PC-9 (cell line): ENCODE measurements around the gene RASSF3. TPM values are rescaled to one million over a fixed set of nuclear protein-coding genes. Genes with fewer than 3 reads are reported as not detected.

Experiments
- BruUV-seq: library from RNA; stranded (reverse); fragments of 400-500 nt; replicated peaks from 2 replicates; lab custom pipeline; 2021; lab: Mats Ljungman, UMichigan
- CTCF ChIA-PET: fragments of 300-600 bp; sonication (Branson Sonifier 250); formaldehyde crosslinking; loops from one replicate; lab custom pipeline; 2022; ENCODE audit warnings: antibody characterized with exemption; lab: Charles Lee
- POLR2A ChIA-PET: fragments of 300-600 bp; sonication (Branson Sonifier 250); formaldehyde crosslinking; loops from one replicate; lab custom pipeline; 2022; ENCODE audit warnings: antibody characterized with exemption; ENCODE audit not compliant: unreplicated experiment; lab: Charles Lee
- DNase-seq, 2 experiments: peaks; one replicate each; pipeline versions ENCODE4 v3.0.0 to v3.0.0-alpha.2; 2015 to 2022; ENCODE audit warnings: mixed read lengths in 1 of 2
- H2AFZ ChIP-seq: fragments of 200-600 bp; sonication (generic); 2 replicates; pipeline ENCODE4 v1.8.1; 2017; ENCODE audit warnings: antibody characterized with exemption
- H3F3A ChIP-seq: fragments of 200-600 bp; sonication (generic); 2 replicates; pipeline ENCODE4 v1.8.1; 2017; ENCODE audit warnings: antibody characterized with exemption, mild to moderate bottlenecking, low read depth; ENCODE audit not compliant: insufficient read depth
- H3K27ac ChIP-seq: fragments of 200-600 bp; sonication (generic); 2 replicates; pipeline ENCODE4 v1.6.1; 2016; ENCODE audit warnings: mixed run types
- H3K27me3 ChIP-seq: fragments of 200-600 bp; sonication (generic); 2 replicates; pipeline ENCODE4 v1.6.1; 2016; ENCODE audit warnings: low read depth, mixed run types; ENCODE audit not compliant: insufficient read depth
- H3K36me3 ChIP-seq: fragments of 200-600 bp; sonication (generic); 2 replicates; pipeline ENCODE4 v1.6.1; 2016; ENCODE audit warnings: low read depth, mixed run types
- H3K4me1 ChIP-seq: fragments of 200-600 bp; sonication (generic); replicated peaks from 2 replicates; pipeline ENCODE4 v1.6.1; 2016; ENCODE audit warnings: mixed run types; ENCODE audit not compliant: insufficient read depth
- H3K4me2 ChIP-seq: fragments of 200-600 bp; sonication (generic); 2 replicates; pipeline ENCODE4 v1.6.1; 2017; ENCODE audit warnings: mixed run types
- H3K4me3 ChIP-seq: fragments of 200-600 bp; sonication (generic); 2 replicates; pipeline ENCODE4 v1.6.1; 2016; ENCODE audit warnings: mixed run types
- H3K79me2 ChIP-seq: fragments of 200-600 bp; sonication (generic); 2 replicates; pipeline ENCODE4 v1.6.1; 2017; ENCODE audit warnings: low read depth, mixed run types
- H3K9me2 ChIP-seq: fragments of 200-600 bp; sonication (generic); 2 replicates; pipeline ENCODE4 v1.8.1; 2017; ENCODE audit warnings: mild to moderate bottlenecking; ENCODE audit not compliant: insufficient read depth
- H3K9me3 ChIP-seq: fragments of 200-600 bp; sonication (generic); 2 replicates; pipeline ENCODE4 v1.8.1; 2016; ENCODE audit warnings: low read depth; ENCODE audit not compliant: insufficient read depth
- H4K20me1 ChIP-seq: fragments of 200-600 bp; sonication (generic); 2 replicates; pipeline ENCODE4 v1.8.1; 2017; ENCODE audit not compliant: insufficient read depth
- CTCF ChIP-seq: fragments of 200-600 bp; sonication (generic); conservative IDR thresholded peaks from 2 replicates; pipeline ENCODE4 v1.6.1; 2017; ENCODE audit warnings: mixed run types, antibody characterized with exemption, mild to moderate bottlenecking, moderate library complexity
- EZH2 ChIP-seq: fragments of 200-600 bp; sonication (generic); IDR thresholded peaks from 2 replicates; pipeline ENCODE4 v1.8.0; 2017; ENCODE audit warnings: antibody characterized with exemption, low read depth
- intact Hi-C: fragments of 100-400 bp; cut with micrococcal nuclease; formaldehyde crosslinking; loops from one replicate; pipeline ENCODE4 v1.10.0; 2022; ENCODE audit not compliant: unreplicated experiment
- total RNA-seq: library from RNA; stranded (reverse); gene quantifications from 2 replicates; pipeline ENCODE4 v1.2.3, GENCODE V29; 2021

The RASSF3 gene
- total RNA-seq, 1 experiment from 2014 or later = 38.9 TPM

GRCh38 chr12:64568298-64568697 is 42.0 kb upstream of the RASSF3 start:
- Histone ChIP-seq H3K9me2 (no peaks in the 10 kb centered on the region), H3K27me3 (no peaks in the 10 kb centered on the region), H3K4me2 (no peak overlapping the region), H2AFZ (no peak overlapping the region), H4K20me1 (no peaks in the 10 kb centered on the region), H3K4me1 (peaks cover 9% of the 10 kb centered on the region), H3K9me3 (no peaks in the 10 kb centered on the region), H3K79me2 (no peaks in the 10 kb centered on the region), H3K27ac (no peak overlapping the region), H3K4me3 (no peak overlapping the region), H3F3A (no peaks in the 10 kb centered on the region; the same call in 1 of the 2 replicates), H3K36me3 (no peaks in the 10 kb centered on the region)
- intact Hi-C loops = no loop called here
- TF ChIP-seq EZH2 = no peak
- no peak for TF ChIP-seq CTCF
- POLR2A ChIA-PET = no interaction called here
- peak in 1 of 2 experiments; percentile 43 for DNase-seq
- no TSS peak for BruUV-seq
- CTCF ChIA-PET = interaction anchor here (0.6 to 0.7 kb wide), 2 partner anchors 58 to 188 kb away, joined by 4 read pairs; no protein-coding TSS in a partner anchor

- CTCF ChIA-PET = no interaction called here
- no TSS peak for BruUV-seq
- Histone ChIP-seq H3K27ac (no peak overlapping the region), H3K4me1 (peaks cover 9% of the 10 kb centered on the region), H3K36me3 (no peaks in the 10 kb centered on the region), H4K20me1 (no peaks in the 10 kb centered on the region), H3K9me3 (0 out of 2 replicates have a peak, but pooled peaks cover 1% of the 10 kb centered on the region), H3K4me3 (no peak overlapping the region), H3F3A (no peaks in the 10 kb centered on the region; the same call in 1 of the 2 replicates), H3K4me2 (no peak overlapping the region), H3K9me2 (no peaks in the 10 kb centered on the region), H2AFZ (no peak overlapping the region), H3K27me3 (no peaks in the 10 kb centered on the region), H3K79me2 (no peaks in the 10 kb centered on the region)
- TF ChIP-seq CTCF (no peak), EZH2 (no peak)
- POLR2A ChIA-PET = no interaction called here
- intact Hi-C loops = no loop called here
- no peak for DNase-seq
Measured at GRCh38 chr12:64569923-64570691, 40.2 kb upstream of the RASSF3 start.

GRCh38 chr12:64571411-64571810 is 38.9 kb upstream of the RASSF3 start:
- no peak overlapping the region for H3K4me2 ChIP-seq
- H4K20me1 ChIP-seq = no peaks in the 10 kb centered on the region
- no peak overlapping the region for H3K4me3 ChIP-seq
- H3K79me2 ChIP-seq = no peaks in the 10 kb centered on the region
- no peaks in the 10 kb centered on the region for H3K9me2 ChIP-seq
- no peak for TF ChIP-seq EZH2
- no peak for TF ChIP-seq CTCF
- no peaks in the 10 kb centered on the region for H3K27me3 ChIP-seq
- ChIA-PET POLR2A (no interaction called here), CTCF (no interaction called here)
- intact Hi-C loops = no loop called here
- H3F3A ChIP-seq = no peaks in the 10 kb centered on the region; the same call in 1 of the 2 replicates
- peaks cover 9% of the 10 kb centered on the region for H3K4me1 ChIP-seq
- no peak overlapping the region for H2AFZ ChIP-seq
- no peak for DNase-seq
- no peaks in the 10 kb centered on the region for H3K36me3 ChIP-seq
- BruUV-seq = no TSS peak
- 0 out of 2 replicates have a peak, but pooled peaks cover 2% of the 10 kb centered on the region for H3K9me3 ChIP-seq
- no peak overlapping the region for H3K27ac ChIP-seq
